HL-60/S4 (cell line): ENCODE results near the gene ACOD1.

Experiments used
- in situ Hi-C: fragments of 300-500 bp; cut with MboI; formaldehyde crosslinking; loops from 2 replicates; pipeline ENCODE4 v1.14.3; 2022; ENCODE audit warnings: low sequenced_read_pairs

Gene ACOD1

DNA sequence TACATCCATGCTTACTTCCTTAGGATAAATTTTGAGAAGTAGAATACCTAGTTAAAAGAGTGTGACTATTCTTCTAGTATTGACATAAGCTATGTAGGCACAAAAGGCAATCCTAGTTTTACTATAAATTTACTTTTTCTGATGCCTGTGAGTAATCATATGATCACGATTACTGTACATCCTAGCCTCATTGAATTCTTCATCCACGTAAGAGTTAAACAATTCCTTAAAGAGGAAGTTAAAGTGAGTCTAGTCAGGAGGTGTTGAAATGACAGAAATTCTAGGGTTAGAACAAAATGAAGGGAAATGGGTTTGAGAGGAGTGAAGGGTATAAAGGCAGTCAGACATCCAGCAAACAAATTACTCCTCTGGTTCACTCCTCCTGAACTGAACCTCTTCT lies at the start of gene ACOD1:
ACOD1 (plus strand) TSS at position 363 of the 400 bp plus-strand sequence. CDS start 48 bp downstream, outside the sequence.
- in situ Hi-C loops = no loop called here

DNA sequence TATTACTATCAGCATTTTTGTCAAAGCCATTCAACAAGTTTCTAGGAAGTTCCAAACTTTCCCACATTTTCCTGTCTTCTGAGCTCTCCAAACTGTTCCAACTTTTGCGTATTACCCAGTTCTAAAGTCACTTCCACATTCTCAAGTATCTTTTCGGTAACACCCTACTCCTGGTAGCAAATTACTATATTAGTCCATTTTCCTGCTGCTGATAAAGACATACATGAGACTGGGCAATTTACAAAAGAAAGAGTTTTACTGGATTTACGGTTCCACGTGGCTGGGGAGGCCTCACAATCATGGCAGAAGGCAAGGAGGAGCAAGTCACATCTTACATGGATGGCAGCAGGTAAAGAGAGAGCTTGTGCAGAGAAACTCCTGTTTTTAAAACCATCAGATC lies 49.2 kb upstream of the ACOD1 start:
- in situ Hi-C loops = loop anchor here (10.0 kb wide), 1 partner anchor 234 kb away; no protein-coding TSS in a partner anchor

DNA sequence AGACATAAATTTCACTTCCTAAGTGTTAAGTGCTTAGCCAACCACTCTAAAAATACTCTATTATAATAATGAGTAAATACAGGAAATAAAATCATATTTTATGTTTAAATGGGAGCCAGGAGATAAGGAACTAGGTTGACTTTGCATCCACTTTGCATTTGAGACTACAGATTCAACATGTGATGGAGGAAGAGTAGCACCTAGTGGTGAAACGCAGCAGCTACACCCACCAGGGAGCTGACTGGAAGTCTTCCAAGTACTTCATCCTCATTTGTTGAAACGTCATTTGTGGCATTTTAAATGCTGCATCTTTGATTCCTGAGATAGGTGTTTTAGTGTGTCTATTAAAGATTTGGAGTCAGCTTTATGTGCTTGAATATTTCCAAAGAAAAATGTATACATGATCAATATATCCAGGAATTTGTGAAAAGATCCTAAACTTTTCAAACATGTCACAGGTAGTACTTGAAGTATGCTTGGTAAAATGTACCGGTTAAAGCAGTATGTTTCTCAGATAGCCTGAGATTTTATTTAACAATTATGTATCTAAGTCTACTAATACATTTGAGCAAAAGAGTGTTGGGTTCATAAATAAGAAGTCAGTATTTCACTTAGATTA lies 44.7 kb upstream of the ACOD1 start:
- in situ Hi-C loops = loop anchor here (10.0 to 25.0 kb wide), 2 partner anchors 1041 to 1209 kb away; no protein-coding TSS in a partner anchor

DNA sequence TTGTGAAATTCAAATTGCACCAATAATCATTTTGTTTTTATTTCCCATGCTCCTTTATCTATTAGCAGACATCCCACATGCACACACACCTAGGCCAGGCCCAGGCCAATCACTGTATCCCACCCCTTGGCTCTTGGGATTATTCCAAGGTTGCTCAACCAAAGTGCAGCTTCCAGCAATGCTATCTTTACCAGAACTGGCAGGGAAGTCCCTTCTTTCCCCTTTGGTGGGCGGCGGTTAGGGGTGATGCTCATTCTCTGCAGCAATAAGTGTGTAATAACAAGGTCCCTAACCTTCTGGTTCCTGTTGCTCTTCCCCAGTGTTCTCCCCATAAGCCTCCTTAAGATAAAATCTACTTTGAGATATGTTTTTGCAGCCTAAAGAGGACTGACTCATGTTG lies 43.8 kb upstream of the ACOD1 start:
- in situ Hi-C loops = loop anchor here (10.0 to 25.0 kb wide), 2 partner anchors 1042 to 1210 kb away; no protein-coding TSS in a partner anchor

DNA sequence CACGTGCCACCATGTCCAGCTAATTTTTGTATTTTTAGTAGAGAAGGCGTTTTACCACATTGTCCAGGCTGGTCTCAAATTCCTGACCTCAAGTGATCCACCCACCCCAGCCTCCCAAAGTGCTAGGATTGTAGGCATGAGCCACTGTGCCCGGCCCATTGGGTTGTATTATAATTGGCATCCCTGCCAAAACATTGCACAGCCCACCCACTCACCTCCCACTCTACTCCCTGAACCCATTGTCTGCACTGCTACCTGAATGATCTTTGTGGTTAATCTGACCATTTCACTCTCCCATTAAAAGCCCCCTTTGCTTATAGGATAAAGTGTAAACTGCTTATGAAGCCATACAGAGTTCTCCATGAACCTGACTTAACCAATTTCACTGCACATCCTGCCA lies 35.8 kb upstream of the ACOD1 start:
- in situ Hi-C loops = loop anchor here (25.0 kb wide), 1 partner anchor 1050 kb away; no protein-coding TSS in a partner anchor

DNA sequence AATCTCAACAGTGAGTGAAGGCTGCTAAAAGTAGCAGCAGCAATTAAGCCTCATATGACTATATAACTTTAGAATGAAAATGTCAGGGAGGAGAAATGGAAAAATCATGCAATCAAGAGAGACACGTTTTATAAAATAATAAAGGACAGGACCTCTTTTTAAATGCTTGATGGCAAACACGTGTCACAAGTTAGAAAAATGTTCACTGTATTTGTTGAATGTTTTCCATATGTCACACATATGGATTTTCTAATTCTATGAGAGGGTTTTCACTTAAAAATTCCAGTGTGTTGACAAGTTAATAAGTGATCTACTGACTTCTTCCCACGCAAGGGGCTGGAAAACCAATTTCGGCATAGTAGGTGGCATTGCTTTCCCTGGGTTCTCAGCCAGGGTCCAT lies 34.4 kb upstream of the ACOD1 start:
- in situ Hi-C loops = loop anchor here (25.0 kb wide), 1 partner anchor 1052 kb away; no protein-coding TSS in a partner anchor

DNA sequence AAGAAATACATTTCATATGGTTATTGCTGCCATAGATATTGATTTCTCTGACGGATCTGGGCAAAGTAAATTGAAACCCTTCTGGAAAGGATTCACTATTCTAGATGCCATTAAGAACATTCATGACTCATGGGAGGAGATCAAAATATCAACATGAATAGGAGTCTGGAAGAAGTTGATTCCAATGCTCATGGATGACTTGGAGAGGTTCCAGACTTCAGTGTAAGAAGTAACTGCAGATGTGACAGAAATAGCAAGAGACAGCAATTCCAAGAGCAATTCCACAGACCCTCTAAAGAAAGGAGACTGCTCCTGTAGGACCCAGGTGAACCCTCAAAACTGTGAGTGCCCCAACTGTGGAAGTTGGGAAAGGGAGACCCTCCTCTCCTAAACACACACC lies 31.2 kb upstream of the ACOD1 start:
- in situ Hi-C loops = loop anchor here (25.0 kb wide), 1 partner anchor 1055 kb away; no protein-coding TSS in a partner anchor

DNA sequence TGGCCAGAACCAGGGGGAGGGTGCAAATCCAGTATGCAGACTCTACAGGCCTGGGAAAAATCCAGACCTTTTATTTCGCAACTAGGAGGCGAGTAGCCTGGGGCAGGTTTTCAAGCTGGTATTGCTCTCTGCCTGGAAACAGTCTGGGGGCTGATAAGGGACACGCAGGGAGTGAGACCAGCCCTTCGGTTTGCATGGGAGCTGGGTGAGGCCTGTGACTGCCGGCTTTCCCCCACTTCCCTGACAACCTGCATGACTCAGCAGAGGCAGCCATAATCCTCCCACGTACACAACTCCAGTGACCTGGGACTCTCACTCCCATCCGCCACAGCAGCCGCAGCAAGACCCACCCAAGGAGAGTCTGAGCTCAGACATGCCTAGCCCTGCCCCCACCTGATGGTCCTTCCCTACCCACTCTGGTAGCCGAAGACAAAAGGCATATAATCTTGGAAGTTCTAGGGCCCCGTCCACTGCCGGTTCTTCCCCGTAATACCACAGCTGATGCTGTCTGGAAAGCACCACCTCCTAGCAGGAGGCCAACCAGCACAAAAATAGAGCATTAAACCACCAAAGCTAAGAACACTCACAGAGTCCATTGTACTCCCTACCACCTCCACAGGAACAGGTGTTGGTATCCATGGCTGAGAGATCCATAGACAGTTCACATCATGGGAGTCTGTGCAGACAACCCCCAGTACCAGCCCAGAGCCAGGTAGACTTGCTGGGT lies 30.4 kb upstream of the ACOD1 start:
- in situ Hi-C loops = loop anchor here (25.0 kb wide), 1 partner anchor 1056 kb away; no protein-coding TSS in a partner anchor

DNA sequence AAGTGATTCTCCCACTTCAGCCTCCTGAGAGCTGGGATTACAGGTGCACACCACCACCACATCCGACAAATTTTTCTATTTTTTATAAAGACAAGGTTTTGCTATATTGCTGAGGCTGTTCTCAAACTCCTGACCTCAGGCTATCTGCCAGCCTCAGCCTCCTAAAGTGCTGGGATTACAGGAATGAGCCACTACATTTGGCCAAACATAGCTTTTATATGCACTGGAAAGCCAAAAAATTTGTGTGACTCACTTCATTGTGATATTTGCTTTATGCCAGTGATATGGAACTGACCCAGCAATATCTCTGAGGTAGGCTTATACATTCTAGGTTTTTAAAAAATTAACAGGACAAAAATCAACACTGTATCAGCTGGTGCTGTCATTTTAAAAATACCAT lies 26.8 kb upstream of the ACOD1 start:
- in situ Hi-C loops = loop anchor here (25.0 kb wide), 1 partner anchor 1059 kb away; no protein-coding TSS in a partner anchor

DNA sequence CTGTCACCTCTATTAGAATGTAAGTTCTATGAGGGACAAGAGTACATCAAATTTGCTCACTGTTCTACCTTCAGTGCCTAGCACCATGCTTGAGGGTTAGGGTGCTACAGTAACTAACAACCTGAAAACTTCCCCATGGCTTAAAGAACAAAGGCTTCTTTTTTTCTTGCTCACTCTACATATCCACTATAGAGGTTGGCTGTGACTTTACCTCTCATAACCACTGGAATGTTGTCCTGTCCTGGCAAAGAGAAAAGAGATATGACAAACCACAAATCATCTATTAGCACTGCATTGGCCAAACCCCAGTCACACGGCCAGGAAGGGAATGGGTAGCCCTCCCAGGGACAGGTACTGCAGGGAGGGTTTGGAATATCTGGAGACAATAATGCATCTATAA lies 23.2 kb upstream of the ACOD1 start:
- in situ Hi-C loops = no loop called here

DNA sequence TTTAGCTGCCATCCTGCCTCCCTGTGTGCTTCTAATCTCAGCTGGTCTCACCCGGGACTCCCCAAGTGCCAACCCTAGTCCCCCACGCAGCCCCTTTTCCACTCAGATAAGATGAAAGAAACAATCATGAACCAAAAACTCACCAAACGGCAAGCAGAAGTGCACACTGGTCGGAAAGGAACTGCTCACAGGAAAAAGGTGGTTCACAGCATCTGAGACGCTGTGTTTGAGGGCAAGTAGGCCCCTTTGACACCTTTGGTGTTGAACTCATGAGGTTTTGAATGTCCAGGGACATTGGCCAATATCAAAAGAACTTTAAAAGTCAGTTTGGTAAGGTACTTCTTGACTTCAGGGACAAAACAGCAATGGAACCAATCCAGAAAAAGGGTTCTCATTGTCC lies 20.4 kb upstream of the ACOD1 start:
- in situ Hi-C loops = no loop called here

DNA sequence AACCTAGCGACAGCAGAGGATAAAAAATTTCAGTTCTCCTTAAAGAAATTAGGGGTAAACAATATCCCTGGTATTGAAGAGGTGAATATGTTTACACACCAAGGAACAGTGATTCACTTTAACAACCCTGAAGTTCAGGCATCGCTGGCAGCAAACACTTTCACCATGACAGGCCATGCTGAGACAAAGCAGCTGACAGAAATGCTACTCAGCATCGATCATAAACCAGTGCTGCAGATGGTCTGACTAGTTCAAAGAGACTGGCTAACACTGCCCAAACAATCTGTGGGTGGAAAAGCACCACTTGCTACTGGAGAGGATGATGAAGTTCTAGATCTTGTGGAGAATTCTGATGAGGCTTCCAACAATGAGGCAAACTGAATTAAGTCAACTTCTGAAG lies 19.9 kb upstream of the ACOD1 start:
- in situ Hi-C loops = no loop called here

DNA sequence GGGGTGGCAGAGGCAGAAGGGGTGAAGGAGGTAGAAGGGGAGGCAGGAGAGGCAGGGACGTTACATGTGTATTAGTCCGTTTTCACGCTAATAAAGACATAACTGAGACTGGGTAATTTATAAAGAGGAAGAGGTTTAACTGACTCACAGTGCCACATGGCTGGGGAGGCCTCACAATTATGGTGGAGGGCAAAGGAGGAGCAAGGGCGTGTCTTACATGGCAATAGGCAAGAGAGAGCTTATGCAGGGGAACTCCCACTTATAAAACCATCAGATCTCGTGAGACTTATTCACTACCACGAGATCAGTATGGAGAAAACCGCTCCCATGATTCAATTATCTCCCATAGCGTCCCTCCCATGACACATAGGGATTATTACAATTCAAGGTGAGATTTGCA lies 19.0 kb upstream of the ACOD1 start:
- in situ Hi-C loops = no loop called here

DNA sequence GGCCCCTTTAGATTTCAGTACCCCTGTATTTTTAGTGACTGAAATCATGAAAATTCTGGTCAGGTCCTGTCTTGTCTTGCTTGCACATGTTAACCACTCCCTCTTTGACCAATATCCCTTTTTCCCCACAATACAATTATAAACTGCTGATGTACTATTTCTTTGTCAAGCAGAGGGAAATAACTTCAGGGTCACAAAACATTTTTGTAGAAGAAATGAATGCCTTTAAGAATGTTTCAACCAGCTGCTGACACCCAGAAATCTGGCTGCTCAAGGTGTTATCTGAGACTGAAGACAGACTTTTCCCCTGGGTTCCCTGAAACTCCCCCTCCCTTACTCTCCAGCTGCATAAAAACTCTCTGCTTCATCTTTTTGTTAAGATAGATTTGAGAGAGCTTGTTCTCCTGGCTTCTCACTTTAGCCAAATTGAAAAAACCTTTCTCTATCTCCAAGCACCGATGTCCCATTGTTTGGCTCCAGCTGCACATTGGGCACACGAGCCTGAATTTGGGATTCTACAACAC lies 18.4 kb upstream of the ACOD1 start:
- in situ Hi-C loops = no loop called here

DNA sequence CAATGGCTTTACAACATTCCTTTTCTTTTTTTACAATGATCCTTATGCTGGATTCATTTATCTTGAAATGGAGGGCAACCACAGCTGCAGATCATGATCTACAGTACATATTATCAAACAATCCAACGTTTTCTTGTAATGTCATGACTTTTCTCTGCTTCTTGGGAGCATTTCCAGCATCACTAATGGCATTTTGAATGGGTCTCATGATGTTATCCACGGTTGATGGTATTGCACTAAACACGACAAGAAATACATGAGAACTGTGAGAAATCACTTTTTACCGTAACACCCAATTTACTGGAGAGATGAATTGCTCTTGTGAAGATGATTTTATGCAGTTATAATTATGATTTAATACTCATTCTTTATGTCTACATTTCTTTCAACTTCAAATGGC lies 16.2 kb upstream of the ACOD1 start:
- in situ Hi-C loops = no loop called here

DNA sequence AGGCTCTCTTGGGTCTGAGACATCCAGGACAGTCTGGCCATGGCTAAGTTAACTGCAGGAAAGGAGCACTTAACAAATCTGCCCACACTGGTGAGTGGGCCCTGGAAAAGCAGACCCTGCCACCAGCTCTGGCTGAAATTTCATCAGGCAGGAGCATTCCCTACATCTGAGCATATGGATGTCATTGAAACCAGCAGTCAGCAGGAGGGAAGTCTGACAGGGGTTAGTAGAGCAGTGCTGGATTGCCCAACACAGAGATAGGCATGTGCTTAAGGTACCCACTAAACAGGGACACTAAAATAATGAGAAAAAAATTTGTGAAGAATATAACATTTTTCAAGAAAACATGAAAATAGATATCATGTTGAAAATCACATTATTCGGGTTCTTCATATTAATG lies 13.6 kb upstream of the ACOD1 start:
- in situ Hi-C loops = no loop called here

DNA sequence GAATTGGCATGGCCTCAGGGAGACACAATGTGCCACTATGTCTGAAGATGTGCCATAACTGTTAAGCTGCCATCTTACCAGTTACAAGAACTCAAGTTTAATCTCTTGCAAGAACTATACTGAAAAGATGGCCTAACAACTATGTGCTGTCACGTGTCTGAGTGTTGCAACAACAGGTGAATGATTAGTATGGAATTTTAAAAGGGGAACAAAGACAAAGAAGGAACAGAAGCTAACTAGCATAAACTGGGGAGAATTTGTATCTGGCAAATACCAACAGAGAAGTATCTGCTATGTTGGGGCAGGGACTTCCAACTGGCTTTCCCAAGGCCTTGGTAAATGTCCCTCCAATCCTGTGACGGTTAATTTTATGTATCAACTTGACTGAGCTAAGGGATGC lies 11.5 kb upstream of the ACOD1 start:
- in situ Hi-C loops = no loop called here

DNA sequence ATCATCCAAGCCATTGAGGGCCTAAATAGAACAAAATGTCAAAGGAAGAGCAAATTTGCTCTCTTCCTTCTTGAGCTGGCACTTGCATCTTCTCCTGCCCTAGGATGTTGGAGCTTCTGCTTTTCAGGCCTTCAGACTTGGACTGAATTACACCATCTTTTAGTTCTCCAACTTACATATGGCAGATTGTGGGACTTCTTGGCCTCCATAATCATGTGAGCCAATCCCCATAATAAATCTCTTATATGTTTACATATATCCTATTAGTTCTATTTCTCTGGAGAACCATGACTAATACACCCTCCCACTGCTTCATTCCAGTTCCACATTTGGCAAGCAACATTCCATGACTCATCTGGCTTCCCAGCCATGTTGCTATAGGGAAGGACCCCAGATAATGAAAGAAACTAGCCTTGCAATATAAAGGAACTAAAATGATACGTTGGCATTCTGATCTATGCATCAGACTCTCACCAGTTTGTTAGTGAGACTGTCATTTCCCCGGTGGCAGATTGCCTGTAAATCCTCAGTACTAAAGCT lies 11.0 kb upstream of the ACOD1 start:
- in situ Hi-C loops = no loop called here

DNA sequence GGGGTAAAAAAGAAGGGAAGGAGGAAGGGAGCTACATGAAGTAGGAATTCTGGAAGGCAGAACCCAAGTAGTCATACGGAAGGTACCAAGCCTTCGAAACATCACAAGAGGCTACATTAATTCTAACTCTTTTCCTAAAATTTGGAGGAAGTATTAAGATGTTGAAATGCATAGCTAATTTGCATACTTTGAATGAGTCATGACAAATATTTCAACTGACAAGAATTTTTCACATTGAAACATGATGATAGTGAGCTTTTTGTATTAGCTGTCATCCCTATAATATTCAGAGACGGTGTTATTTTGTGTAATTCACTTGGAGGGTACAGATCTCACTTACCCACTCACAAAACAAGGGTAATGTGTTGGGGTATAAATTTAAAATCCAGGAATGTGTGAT lies 9.1 kb upstream of the ACOD1 start:
- in situ Hi-C loops = no loop called here

DNA sequence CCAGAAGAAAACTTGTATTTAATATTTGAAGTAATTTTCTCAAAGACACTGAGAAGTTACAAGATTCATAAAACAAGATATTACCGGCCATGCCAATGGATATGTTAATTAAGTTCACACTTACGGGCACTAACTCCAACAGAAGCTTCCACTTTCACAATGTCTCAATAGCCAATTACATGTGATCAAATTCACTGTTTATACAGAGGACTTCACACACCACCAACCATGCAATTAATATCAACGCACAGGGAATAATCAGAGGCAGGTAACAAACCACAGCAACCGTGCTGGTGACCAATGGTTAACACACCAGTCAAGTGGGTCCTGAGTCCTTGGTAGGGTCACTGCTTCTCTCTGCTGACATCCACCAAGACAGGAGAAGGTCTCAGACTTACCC lies 5.9 kb upstream of the ACOD1 start:
- in situ Hi-C loops = no loop called here

DNA sequence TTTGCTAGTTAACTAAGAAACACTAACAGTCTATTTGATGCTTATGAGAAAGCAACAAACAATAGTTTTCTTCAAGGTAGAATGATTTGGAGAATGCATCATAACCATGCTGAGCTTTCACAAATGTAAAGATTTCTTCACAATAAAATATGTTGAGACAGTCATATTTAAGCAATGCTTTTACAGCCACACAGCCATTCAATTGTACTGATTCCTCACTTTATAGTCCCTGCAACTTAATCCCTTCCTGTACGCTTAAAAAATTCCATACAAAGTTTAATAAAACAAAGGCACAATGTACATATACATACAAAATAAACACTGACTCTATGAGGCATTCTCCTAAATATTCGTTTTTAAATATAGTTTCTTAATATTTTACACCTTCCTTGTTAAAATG lies 4.7 kb upstream of the ACOD1 start:
- in situ Hi-C loops = no loop called here

DNA sequence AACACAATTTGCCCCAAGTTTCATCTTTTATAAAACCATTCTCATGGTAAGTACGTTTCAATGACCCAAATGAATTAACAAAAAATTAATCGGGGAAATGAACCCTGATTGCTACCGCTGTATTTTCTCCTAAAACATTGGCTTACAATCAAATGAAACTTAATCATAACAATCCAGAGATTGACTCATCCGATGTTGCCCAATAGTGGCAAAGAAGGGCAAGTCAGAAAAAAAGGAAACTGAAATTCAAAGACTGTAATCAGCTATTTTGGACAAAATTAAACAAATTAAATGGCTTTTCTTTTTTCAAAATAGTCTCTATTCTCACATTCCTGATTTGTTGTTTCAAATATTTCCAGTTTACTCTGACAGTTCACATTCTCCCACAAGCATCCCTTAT lies 3.9 kb upstream of the ACOD1 start:
- in situ Hi-C loops = no loop called here
